Mesenchymal stem cell (in vitro differentiated cells and primary cell): Measurements from ENCODE around the gene PREB.
"Not testable (repeated sequence)": the region's sequence is repeated elsewhere in the genome, so short reads cannot be mapped to it uniquely, and the experiment has no call there.

Experiments used
- DNase-seq: peaks from one replicate; pipeline ENCODE4 v3.0.0-alpha.2; 2013
- H2AFZ ChIP-seq: one replicate; pipeline ENCODE4 v1.6.1; 2013; ENCODE audit warnings: low read depth, mild to moderate bottlenecking, control low read depth, inconsistent platforms, low read length, moderate library complexity
- H2AK5ac ChIP-seq: 2 replicates; pipeline ENCODE4 v1.6.1; 2013; ENCODE audit warnings: low read length, moderate library complexity, mild to moderate bottlenecking, inconsistent platforms; ENCODE audit not compliant: severe bottlenecking
- H2BK120ac ChIP-seq: one replicate; pipeline ENCODE4 v1.6.1; 2013; ENCODE audit warnings: low read depth, mild to moderate bottlenecking, inconsistent platforms, low read length, moderate library complexity
- H2BK12ac ChIP-seq, 2 experiments: one replicate each; pipeline ENCODE4 v1.6.1; 2013; ENCODE audit warnings: inconsistent platforms in 2 of 2, low read length in 2 of 2, mild to moderate bottlenecking in 2 of 2, moderate library complexity in 2 of 2, control low read depth in 1 of 2
- H2BK15ac ChIP-seq: one replicate; pipeline ENCODE4 v1.6.1; 2013; ENCODE audit warnings: mild to moderate bottlenecking, low read depth, inconsistent platforms; ENCODE audit not compliant: poor library complexity, severe bottlenecking
- H2BK5ac ChIP-seq: 2 replicates; pipeline ENCODE4 v1.6.1; 2013; ENCODE audit warnings: low read depth, mild to moderate bottlenecking, low read length, control low read depth, inconsistent platforms; ENCODE audit not compliant: poor library complexity, severe bottlenecking
- H3K14ac ChIP-seq, 2 experiments: one replicate each; pipeline ENCODE4 v1.6.1; 2013; ENCODE audit warnings: inconsistent platforms in 2 of 2, low read length in 2 of 2, control low read depth in 1 of 2, mild to moderate bottlenecking in 1 of 2, moderate library complexity in 1 of 2
- H3K18ac ChIP-seq, 2 experiments: one replicate each; pipeline ENCODE4 v1.6.1; 2013; ENCODE audit warnings: inconsistent platforms in 2 of 2, low read length in 2 of 2, control low read depth in 1 of 2, low read depth in 1 of 2, mild to moderate bottlenecking in 1 of 2
- H3K23ac ChIP-seq, 2 experiments: one replicate each; pipeline ENCODE4 v1.6.1; 2013; ENCODE audit warnings: inconsistent platforms in 2 of 2, low read length in 2 of 2, mild to moderate bottlenecking in 2 of 2, moderate library complexity in 2 of 2, control low read depth in 1 of 2
- H3K27ac ChIP-seq: 2 replicates; pipeline ENCODE4 v1.5.1; 2013; ENCODE audit warnings: mild to moderate bottlenecking, moderate library complexity, low read length, control low read depth, inconsistent platforms; ENCODE audit not compliant: poor library complexity, severe bottlenecking
- H3K27me3 ChIP-seq, 2 experiments: 2 replicates each; pipeline versions ENCODE4 v1.6.1 to v1.7.0; 2013; ENCODE audit warnings: low read length in 2 of 2, mild to moderate bottlenecking in 2 of 2, moderate library complexity in 2 of 2, control low read depth in 1 of 2, inconsistent platforms in 1 of 2; ENCODE audit not compliant: control insufficient read depth in 1 of 2, insufficient read depth in 1 of 2
- H3K36me3 ChIP-seq, 2 experiments: 2 replicates each; pipeline versions ENCODE4 v1.6.1 to v1.7.0; 2013; ENCODE audit warnings: low read length in 2 of 2, control low read depth in 1 of 2, inconsistent platforms in 1 of 2, low read depth in 1 of 2, mild to moderate bottlenecking in 1 of 2; ENCODE audit not compliant: insufficient read depth in 2 of 2, control insufficient read depth in 1 of 2
- H3K4ac ChIP-seq, 2 experiments: one replicate each; pipeline ENCODE4 v1.6.1; 2013; ENCODE audit warnings: inconsistent platforms in 2 of 2, low read length in 2 of 2, mild to moderate bottlenecking in 2 of 2, moderate library complexity in 2 of 2, control low read depth in 1 of 2, low read depth in 1 of 2
- H3K4me1 ChIP-seq: 2 replicates; pipeline ENCODE4 v1.6.1; 2013; ENCODE audit warnings: low read depth, low read length, control low read depth; ENCODE audit not compliant: control insufficient read depth, insufficient read depth
- H3K4me2 ChIP-seq: 2 replicates; pipeline ENCODE4 v1.6.1; 2013; ENCODE audit warnings: low read length, mild to moderate bottlenecking, inconsistent platforms; ENCODE audit not compliant: poor library complexity, severe bottlenecking
- H3K4me3 ChIP-seq, 2 experiments: 2 replicates each; pipeline versions ENCODE4 v1.5.1 to v1.7.0; 2013; ENCODE audit warnings: low read length in 2 of 2, mild to moderate bottlenecking in 2 of 2, control low read depth in 1 of 2, low read depth in 1 of 2; ENCODE audit not compliant: insufficient read depth in 1 of 2
- H3K79me1 ChIP-seq: replicated peaks from 2 replicates; pipeline ENCODE4 v1.6.1; 2013; ENCODE audit warnings: mild to moderate bottlenecking, control low read depth, low read length, inconsistent platforms; ENCODE audit not compliant: poor library complexity, severe bottlenecking
- H3K9ac ChIP-seq: 2 replicates; pipeline ENCODE4 v1.7.0; 2013; ENCODE audit warnings: mild to moderate bottlenecking, low read length, moderate library complexity
- H3K9me3 ChIP-seq: 2 replicates; pipeline ENCODE4 v1.7.0; 2013; ENCODE audit warnings: mild to moderate bottlenecking, low read length; ENCODE audit not compliant: control insufficient read depth
- H4K8ac ChIP-seq: one replicate; pipeline ENCODE4 v1.6.1; 2013; ENCODE audit warnings: inconsistent platforms, mild to moderate bottlenecking, low read length, moderate library complexity
- H4K91ac ChIP-seq: one replicate; pipeline ENCODE4 v1.6.1; 2013; ENCODE audit warnings: mild to moderate bottlenecking, low read length, inconsistent platforms
- WGBS: methylation state at CpG from one replicate; pipeline ENCODE4 v1.1.7; 2013; ENCODE audit warnings: mixed read lengths; 5-methylcytosine and 5-hydroxymethylcytosine counted together

The PREB gene

DNA sequence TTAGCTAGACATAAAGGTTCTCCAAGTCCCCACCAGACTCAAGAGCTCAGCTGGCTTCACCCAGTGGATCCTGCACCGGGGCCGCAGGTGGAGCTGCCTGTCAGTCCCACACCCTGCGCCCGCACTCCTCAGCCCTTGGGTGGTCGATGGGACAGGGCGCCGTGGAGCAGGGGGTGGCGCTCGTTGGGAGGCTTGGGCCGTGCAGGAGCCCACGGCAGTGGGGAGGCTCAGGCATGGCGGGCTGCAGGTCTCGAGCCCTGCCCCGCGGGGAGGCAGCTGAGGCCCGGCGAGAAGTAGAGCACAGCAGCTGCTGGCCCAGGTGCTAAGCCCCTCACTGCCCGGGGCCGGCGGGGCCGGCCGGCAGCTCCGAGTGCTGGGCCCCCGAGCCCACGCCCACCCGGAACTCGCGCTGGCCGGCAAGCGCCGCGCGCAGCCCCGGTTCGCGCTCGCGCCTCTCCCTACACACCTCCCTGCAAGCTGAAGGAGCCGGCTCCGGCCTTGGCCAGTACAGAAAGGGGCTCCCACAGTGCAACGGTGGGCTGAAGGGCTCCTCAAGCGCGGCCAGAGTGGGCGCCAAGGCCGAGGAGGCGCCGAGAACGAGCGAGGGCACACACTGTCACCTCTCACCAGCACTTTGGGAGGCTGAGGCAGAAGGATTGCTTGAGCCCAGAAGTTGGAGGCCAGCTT is 22.9 kb downstream of the PREB start:
- not testable (repeated sequence) for H3K14ac ChIP-seq, H3K36me3 ChIP-seq, H2BK15ac ChIP-seq, H2BK12ac ChIP-seq, H3K4me2 ChIP-seq, H3K9ac ChIP-seq, H2AK5ac ChIP-seq, H2BK120ac ChIP-seq, H3K23ac ChIP-seq, DNase-seq, H3K4me1 ChIP-seq, H3K9me3 ChIP-seq, H3K27ac ChIP-seq, H3K4me3 ChIP-seq, H2BK5ac ChIP-seq, H3K18ac ChIP-seq, H3K79me1 ChIP-seq, H2AFZ ChIP-seq, H4K8ac ChIP-seq, H3K4ac ChIP-seq
- Histone ChIP-seq H4K91ac (peak overlapping the region; percentile 27), H3K27me3 (peaks cover 0 to 23% of the 10 kb centered on the region in 2 experiments)
- 96% methylated on average over 46 of the region's 49 CpGs for WGBS

DNA sequence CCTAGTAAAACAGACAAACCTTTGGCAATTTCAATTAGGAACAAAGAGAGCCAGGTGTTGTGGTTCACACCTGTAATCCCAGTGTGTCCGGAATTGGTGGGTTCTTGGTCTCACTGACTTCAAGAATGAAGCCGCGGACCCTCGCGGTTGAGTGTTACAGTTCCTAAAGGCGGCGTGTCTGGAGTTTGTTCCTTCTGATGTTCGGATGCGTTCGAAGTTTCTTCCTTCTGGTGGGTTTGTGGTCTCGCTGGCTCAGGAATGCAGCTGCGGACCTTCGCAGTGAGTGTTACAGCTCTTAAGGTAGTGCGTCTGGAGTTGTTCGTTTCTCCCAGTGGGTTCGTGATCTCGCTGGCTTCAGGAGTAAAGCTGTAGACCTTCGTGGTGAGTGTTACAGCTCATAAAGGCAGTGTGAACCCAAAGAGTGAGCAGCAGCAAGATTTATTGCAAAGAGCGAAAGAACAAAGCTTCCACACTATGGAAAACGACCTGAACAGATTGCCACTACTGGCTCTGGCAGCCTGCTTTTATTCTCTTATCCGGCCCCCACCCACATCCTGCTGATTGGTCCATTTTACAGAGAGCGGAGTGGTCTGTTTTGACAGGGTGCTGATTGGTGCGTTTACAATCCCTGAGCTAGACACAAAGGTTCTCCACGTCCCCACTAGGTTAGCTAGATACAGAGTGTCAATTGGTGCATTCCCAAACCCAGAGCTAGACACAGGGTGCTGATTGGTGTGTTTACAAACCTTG is 23.7 kb downstream of the PREB start:
- not testable (repeated sequence) for H2BK5ac ChIP-seq, H2BK120ac ChIP-seq, H2BK12ac ChIP-seq, H3K79me1 ChIP-seq, H3K14ac ChIP-seq, H3K23ac ChIP-seq, H3K4me3 ChIP-seq, H3K36me3 ChIP-seq, H3K4me2 ChIP-seq, H3K27ac ChIP-seq, H3K18ac ChIP-seq, H4K8ac ChIP-seq, H2AFZ ChIP-seq, H3K9ac ChIP-seq, H3K9me3 ChIP-seq, H3K4me1 ChIP-seq, H2AK5ac ChIP-seq, DNase-seq, H3K4ac ChIP-seq, H2BK15ac ChIP-seq, H4K91ac ChIP-seq
- H3K27me3 ChIP-seq: peaks cover 1 to 30% of the 10 kb centered on the region in 2 experiments
- WGBS: 88% methylated on average over 23 of the region's 24 CpGs

DNA sequence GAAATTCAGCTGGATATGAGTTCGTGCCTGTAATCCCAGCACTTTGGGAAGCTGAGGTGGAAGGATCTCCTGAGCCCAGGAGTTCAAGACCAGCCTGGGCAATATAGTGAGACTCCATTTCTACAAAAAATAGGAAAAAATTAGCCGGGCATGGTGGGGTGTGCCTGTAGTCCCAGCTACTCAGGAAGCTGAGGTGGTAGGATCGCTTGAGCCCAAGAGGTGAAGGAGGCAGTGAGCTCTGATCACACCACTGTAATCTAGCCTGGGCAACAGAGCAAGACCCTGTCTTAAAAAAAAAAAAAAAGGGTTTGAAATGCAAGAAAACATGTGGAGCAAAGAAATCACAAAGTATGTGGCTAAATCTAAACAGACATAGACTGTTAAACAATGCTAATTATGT is 25.4 kb downstream of the PREB start:
- Histone ChIP-seq H3K27ac (no peak overlapping the region), H3K9me3 (no peaks in the 10 kb centered on the region), H2AFZ (no peak overlapping the region), H3K4me1 (no peaks in the 10 kb centered on the region), H2BK120ac (no peak overlapping the region), H2BK12ac (no peak overlapping the region), H3K79me1 (no peaks in the 10 kb centered on the region), H4K91ac (no peak overlapping the region), H3K27me3 (peaks cover 3 to 30% of the 10 kb centered on the region in 2 experiments), H3K23ac (no peak overlapping the region), H3K9ac (no peak overlapping the region), H2BK15ac (no peak overlapping the region), H3K18ac (no peak overlapping the region), H3K4me2 (no peak overlapping the region), H2AK5ac (no peak overlapping the region), H3K4me3 (no peak overlapping the region), H3K36me3 (no peaks in the 10 kb centered on the region), H3K4ac (no peak overlapping the region), H2BK5ac (no peak overlapping the region), H3K14ac (no peak overlapping the region), H4K8ac (no peak overlapping the region)
- DNase-seq: no peak
- 87% methylated on average over 3 of the region's 3 CpGs for WGBS

DNA sequence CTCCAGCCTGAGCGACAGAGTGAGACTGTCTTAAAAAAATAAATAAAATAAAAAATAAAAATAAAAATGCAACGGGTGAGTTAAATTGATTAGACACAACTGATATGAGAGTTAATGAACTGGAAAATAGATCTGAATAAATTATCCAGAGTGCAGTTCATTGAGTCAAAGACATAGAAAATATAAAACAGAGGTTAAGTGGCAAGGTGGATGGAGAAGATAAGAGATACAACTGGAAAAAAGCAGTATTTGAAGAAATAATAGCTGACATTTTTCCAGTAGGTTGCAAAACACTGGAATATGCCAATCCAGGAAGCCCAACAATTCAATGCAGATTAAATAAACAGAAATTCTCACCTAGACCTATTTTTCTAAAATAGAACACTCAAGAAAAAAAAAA is 26.2 kb downstream of the PREB start:
- no peak overlapping the region for H3K23ac ChIP-seq
- no peak overlapping the region for H4K91ac ChIP-seq
- no peaks in the 10 kb centered on the region for H3K79me1 ChIP-seq
- no peak overlapping the region for H3K4ac ChIP-seq
- H3K4me2 ChIP-seq: no peak overlapping the region
- no peak overlapping the region for H2BK120ac ChIP-seq
- H3K18ac ChIP-seq: no peak overlapping the region
- H3K14ac ChIP-seq: no peak overlapping the region
- H3K9me3 ChIP-seq: no peaks in the 10 kb centered on the region
- no peaks in the 10 kb centered on the region for H3K36me3 ChIP-seq
- H2AK5ac ChIP-seq: no peak overlapping the region
- no peak for DNase-seq
- H2BK5ac ChIP-seq: no peak overlapping the region
- no peak overlapping the region for H2BK12ac ChIP-seq
- no peak overlapping the region for H3K27ac ChIP-seq
- no peaks in the 10 kb centered on the region for H3K4me1 ChIP-seq
- H2AFZ ChIP-seq: no peak overlapping the region
- no peak overlapping the region for H3K9ac ChIP-seq
- peaks cover 3 to 28% of the 10 kb centered on the region in 2 experiments for H3K27me3 ChIP-seq
- 95% methylated on average over 1 of the region's 2 CpGs for WGBS
- no peak overlapping the region for H2BK15ac ChIP-seq
- H4K8ac ChIP-seq: no peak overlapping the region
- no peak overlapping the region for H3K4me3 ChIP-seq
